ENCODE measurements around the gene TM4SF20.

GRCh38 chr2:227339098-227339599 lies 40.0 kb downstream of the TM4SF20 start:
- TF ChIP-seq, protein P1, sequence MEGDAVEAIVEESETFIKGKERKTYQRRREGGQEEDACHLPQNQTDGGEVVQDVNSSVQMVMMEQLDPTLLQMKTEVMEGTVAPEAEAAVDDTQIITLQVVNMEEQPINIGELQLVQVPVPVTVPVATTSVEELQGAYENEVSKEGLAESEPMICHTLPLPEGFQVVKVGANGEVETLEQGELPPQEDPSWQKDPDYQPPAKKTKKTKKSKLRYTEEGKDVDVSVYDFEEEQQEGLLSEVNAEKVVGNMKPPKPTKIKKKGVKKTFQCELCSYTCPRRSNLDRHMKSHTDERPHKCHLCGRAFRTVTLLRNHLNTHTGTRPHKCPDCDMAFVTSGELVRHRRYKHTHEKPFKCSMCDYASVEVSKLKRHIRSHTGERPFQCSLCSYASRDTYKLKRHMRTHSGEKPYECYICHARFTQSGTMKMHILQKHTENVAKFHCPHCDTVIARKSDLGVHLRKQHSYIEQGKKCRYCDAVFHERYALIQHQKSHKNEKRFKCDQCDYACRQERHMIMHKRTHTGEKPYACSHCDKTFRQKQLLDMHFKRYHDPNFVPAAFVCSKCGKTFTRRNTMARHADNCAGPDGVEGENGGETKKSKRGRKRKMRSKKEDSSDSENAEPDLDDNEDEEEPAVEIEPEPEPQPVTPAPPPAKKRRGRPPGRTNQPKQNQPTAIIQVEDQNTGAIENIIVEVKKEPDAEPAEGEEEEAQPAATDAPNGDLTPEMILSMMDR (IDR thresholded peaks at IDR 0.05), result no peak
- TF ChIP-seq POLR2AphosphoS5 (IDR thresholded peaks at IDR 0.05) (no peak), POLR2A (IDR thresholded peaks at IDR 0.05) (no peak)

Data from breast epithelium (tissue), 3 donors.